OCI-LY7 (cell line): ENCODE results near the gene MYLIP.

ENCODE experiments used
- CTCF ChIP-seq: fragments of 200-600 bp; sonication (generic); conservative IDR thresholded peaks from 2 replicates; pipeline ENCODE4 v1.5.1; 2014; ENCODE audit warnings: mild to moderate bottlenecking, antibody characterized with exemption, low read length, moderate library complexity, mixed read lengths
- EZH2phosphoT487 ChIP-seq: fragments of 200-600 bp; sonication (generic); IDR thresholded peaks from 2 replicates; pipeline ENCODE4 v1.6.1; 2018; ENCODE audit warnings: low read depth, borderline replicate concordance, mild to moderate bottlenecking, mixed run types, antibody characterized with exemption, low read length, moderate library complexity, mixed read lengths

- TF ChIP-seq CTCF (peak; percentile 68), EZH2phosphoT487 (no peak)
These were observed 55.2 kb downstream of the MYLIP start for GRCh38 chr6:16184129-16184528.
